Mucosa of rectum (tissue), 2 donors: Measurements from ENCODE around the gene PHKA2.

ENCODE experiments used
- H3K27ac ChIP-seq, 2 donors: one replicate each; pipeline ENCODE4 v1.7.0; 2013; ENCODE audit warnings: inconsistent platforms in 2 of 2, low read depth in 2 of 2, low read length in 2 of 2
- H3K27me3 ChIP-seq, 2 donors: one replicate each; pipeline ENCODE4 v1.7.0; 2013; ENCODE audit warnings: low read length in 2 of 2; ENCODE audit not compliant: control insufficient read depth in 2 of 2, insufficient read depth in 2 of 2
- H3K36me3 ChIP-seq, 2 donors: one replicate each; pipeline ENCODE4 v1.7.0; 2013; ENCODE audit warnings: low read length in 2 of 2; ENCODE audit not compliant: control insufficient read depth in 2 of 2, insufficient read depth in 2 of 2
- H3K4me1 ChIP-seq, 2 donors: one replicate each; pipeline ENCODE4 v1.7.0; 2013; ENCODE audit warnings: low read length in 2 of 2, mild to moderate bottlenecking in 1 of 2; ENCODE audit not compliant: control insufficient read depth in 2 of 2, insufficient read depth in 2 of 2
- H3K4me3 ChIP-seq, 2 donors: one replicate each; pipeline ENCODE4 v1.7.0; 2013; ENCODE audit warnings: low read length in 2 of 2
- H3K9ac ChIP-seq, 2 donors: one replicate each; pipeline ENCODE4 v1.7.0; 2013; ENCODE audit warnings: low read length in 2 of 2, low read depth in 1 of 2, mild to moderate bottlenecking in 1 of 2
- H3K9me3 ChIP-seq, 2 donors: one replicate each; pipeline ENCODE4 v1.7.0; 2013; ENCODE audit warnings: low read length in 2 of 2; ENCODE audit not compliant: control insufficient read depth in 2 of 2
- donor health status: healthy.
- donor health status: Normal muscosa, but diverticular disease.

The PHKA2 gene

DNA sequence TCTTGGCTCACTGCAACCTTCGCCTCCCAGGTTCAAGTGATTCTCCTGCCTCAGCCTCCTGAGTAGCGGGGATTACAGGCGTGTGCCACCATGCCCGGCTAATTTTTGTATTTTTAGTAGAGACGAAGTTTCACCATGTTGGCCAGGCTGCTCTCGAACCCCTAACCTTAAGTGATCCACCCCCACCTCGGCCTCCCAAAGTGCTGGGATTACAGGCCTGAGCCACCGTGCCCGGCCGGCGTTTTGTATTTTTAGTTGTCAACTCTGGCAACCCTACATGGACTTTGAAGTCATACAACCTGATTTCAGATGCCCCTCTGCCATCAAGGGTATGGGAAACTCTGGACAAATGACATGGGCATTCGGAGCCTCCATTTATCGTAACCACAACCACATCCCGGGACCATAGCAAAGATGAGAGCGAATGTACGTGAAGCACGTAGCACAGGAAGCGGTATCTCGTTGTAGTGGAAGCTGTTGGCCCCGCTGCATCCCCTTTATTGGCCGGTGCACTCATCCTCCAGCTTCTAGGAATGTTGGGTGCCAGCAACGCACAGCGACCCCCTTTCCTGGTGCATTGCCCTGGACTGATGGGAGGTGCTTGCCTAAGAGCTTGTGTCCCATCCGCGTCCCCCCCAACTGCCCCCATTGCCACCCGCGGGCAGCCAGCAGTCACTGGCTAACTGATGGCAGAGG, 109.2 kb downstream of the PHKA2 start:
- peaks cover 2 to 3% of the 10 kb centered on the region in 2 donors for H3K27me3 ChIP-seq
- H3K4me1 ChIP-seq: peaks cover 0 to 2% of the 10 kb centered on the region in 2 donors
- no peaks in the 10 kb centered on the region for H3K36me3 ChIP-seq
- H3K9ac ChIP-seq: no peak overlapping the region
- no peak overlapping the region for H3K27ac ChIP-seq
- no peaks in the 10 kb centered on the region for H3K9me3 ChIP-seq
- no peak overlapping the region for H3K4me3 ChIP-seq

DNA sequence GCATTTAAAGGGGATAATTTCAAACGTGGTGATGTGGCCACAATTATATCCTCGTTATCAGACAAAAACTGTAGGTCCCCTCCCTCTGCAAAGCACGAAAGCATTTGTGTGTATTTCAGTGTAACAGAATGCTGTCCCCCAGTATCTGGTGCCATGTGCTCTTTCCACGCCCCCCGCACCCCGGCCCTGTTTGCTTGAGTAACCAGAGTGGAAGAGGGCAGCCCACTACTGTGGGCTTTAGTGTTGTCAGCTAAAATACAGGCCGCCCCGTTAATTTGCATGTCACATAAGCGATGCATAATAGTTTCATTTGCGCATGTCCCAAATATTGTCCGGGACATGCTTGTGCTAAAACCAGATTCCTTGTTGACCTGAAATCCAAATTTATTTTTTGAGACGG, 110.1 kb downstream of the PHKA2 start:
- Histone ChIP-seq H3K27ac (no peak overlapping the region), H3K36me3 (no peaks in the 10 kb centered on the region), H3K4me1 (peaks cover 0 to 2% of the 10 kb centered on the region in 2 donors), H3K9ac (no peak overlapping the region), H3K27me3 (peaks cover 2 to 3% of the 10 kb centered on the region in 2 donors), H3K9me3 (no peaks in the 10 kb centered on the region), H3K4me3 (no peak overlapping the region)

DNA sequence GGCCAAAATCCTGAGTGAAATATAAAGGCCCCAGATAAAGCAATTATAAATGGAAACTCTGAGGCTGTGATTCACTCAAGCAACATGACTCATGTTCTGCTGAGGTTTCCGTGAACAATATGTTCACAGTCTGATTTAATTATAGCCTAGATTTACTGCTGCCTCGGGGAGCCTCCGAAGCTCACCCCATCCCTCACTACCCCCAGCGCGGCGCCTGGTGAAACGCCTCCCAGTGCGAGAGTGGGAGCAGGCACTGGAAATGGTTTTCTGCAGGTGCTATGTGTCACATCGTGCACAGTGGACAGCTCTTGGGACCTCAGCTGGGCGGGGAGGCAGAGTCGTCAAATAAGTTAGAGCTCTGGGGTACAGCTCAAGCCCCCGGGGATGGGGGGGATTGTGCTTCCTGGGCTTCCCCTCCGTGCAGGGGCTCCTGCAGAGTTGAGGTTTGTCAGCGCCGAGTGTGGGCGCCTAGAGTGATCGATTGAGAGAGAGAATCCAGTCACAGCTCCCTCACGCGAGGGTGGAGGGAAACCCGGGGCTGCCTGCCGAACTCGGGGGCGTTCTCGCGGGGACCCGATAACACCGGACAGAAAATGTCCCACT, 110.6 kb downstream of the PHKA2 start:
- Histone ChIP-seq H3K4me1 (peaks cover 0 to 2% of the 10 kb centered on the region in 2 donors), H3K27ac (no peak overlapping the region), H3K36me3 (no peaks in the 10 kb centered on the region), H3K9ac (no peak overlapping the region), H3K27me3 (peaks cover 0 to 2% of the 10 kb centered on the region in 2 donors), H3K4me3 (no peak overlapping the region), H3K9me3 (no peaks in the 10 kb centered on the region)

DNA sequence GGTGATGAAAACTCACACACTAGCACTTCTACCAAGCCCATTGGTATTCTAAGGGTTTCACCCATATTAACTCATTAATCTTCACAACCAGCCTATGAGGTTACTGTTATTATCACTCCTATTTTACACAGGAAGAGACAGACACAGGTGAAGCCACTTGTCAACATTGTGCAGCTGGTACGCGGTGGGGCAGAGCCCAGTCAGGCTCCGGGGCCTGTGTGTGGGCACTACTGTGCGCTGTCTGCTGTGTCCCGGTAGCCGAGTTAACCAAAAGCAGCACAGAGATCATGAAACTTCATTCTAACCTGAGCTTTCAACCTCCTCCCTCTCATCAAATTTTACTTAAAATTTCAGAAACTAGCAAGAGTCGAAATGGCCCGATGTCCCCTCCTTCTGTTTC, 111.3 kb downstream of the PHKA2 start:
- no peak overlapping the region for H3K4me3 ChIP-seq
- peaks cover 0 to 2% of the 10 kb centered on the region in 2 donors for H3K27me3 ChIP-seq
- H3K9me3 ChIP-seq: no peaks in the 10 kb centered on the region
- no peak overlapping the region for H3K9ac ChIP-seq
- no peak overlapping the region for H3K27ac ChIP-seq
- H3K36me3 ChIP-seq: no peaks in the 10 kb centered on the region
- peaks cover 0 to 2% of the 10 kb centered on the region in 2 donors for H3K4me1 ChIP-seq

DNA sequence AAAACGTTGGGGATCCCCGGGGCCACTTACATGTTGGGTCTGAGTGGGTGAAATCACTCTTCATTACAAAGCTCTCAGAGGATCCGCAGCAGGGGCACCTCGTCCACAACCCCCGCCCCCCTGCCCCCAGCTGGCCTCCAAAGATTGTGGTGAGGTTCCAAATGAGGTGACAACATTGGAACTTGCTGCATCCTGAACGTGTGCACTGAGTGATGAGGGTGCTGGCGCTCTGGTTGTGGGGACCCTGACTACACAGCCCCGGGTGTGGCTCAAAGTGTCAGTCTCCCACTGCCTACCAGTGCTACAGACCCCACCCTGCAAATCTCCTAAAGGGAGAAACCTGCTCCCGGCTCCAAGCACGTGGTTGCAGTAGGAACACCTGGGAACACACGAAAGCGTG, 111.9 kb downstream of the PHKA2 start:
- Histone ChIP-seq H3K9ac (no peak overlapping the region), H3K4me1 (no peaks in the 10 kb centered on the region), H3K27ac (no peak overlapping the region), H3K4me3 (no peak overlapping the region), H3K27me3 (peaks cover 0 to 2% of the 10 kb centered on the region in 2 donors), H3K36me3 (no peaks in the 10 kb centered on the region), H3K9me3 (no peaks in the 10 kb centered on the region)

DNA sequence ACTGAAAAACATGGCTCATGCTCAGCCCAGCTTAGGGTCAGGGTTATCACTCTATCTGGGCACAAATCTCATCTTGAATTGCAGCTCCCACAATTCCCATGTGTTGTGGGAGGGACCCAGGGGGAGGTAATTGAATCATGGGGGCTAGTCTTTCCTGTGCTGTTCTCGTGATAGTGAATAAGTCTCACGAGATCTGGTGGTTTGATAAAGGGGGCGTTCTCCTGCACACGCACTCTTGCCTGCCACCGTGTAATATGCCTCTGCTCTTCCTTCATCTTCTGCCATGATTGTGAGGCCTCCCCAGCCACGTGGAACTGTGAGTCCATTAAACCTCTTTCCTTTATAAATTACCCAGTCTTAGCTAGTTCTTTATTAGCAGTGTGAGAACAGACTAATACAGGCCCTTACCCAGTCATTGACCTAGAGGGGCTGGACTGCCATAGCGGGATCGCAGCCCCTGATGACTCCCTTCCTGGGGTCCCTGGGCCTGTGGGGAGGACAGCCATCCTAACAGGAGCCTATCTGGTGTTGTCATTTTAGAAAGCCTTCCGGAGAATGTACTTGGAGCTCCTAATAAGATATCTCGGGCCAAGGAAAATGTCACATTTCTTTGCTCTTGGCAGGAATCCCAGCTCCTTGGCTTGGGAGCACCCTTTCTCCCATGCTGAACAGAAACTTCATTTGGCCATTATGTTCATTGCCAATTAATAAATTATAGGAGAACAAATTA, 112.6 kb downstream of the PHKA2 start:
- H3K9me3 ChIP-seq: no peaks in the 10 kb centered on the region
- no peak overlapping the region for H3K9ac ChIP-seq
- H3K4me3 ChIP-seq: no peak overlapping the region
- H3K27me3 ChIP-seq: peaks cover 0 to 2% of the 10 kb centered on the region in 2 donors
- no peaks in the 10 kb centered on the region for H3K36me3 ChIP-seq
- H3K27ac ChIP-seq: no peak overlapping the region
- H3K4me1 ChIP-seq: no peaks in the 10 kb centered on the region

DNA sequence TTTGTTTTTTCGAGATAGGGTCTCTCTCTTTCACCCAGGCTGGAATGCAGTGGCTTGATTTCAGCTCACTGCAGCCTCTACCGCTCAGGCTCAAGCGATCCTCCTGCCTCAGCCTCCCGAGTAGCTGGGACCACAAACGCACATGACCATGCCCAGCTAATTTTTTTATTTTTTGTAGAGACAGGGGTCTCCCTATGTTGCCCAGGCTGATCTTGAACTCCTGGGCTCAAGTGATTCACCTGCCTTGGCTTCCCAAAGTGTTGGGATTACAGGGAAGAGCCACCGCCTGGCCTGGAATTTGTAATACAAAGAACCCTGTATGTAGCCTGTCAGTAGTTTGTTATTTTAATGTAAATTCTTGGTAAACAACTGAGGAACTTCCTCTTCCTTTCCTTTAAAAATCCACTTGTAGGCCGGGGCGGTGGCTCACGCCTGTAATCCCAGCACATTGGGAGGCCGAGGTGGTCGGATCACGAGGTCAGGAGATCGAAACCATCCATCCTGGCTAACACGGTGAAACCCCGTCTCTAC, 119.5 kb downstream of the PHKA2 start:
- no peaks in the 10 kb centered on the region for H3K9me3 ChIP-seq
- no peaks in the 10 kb centered on the region for H3K27me3 ChIP-seq
- H3K27ac ChIP-seq: no peak overlapping the region
- H3K9ac ChIP-seq: no peak overlapping the region
- no peak overlapping the region for H3K4me3 ChIP-seq
- H3K4me1 ChIP-seq: no peaks in the 10 kb centered on the region
- no peaks in the 10 kb centered on the region for H3K36me3 ChIP-seq

DNA sequence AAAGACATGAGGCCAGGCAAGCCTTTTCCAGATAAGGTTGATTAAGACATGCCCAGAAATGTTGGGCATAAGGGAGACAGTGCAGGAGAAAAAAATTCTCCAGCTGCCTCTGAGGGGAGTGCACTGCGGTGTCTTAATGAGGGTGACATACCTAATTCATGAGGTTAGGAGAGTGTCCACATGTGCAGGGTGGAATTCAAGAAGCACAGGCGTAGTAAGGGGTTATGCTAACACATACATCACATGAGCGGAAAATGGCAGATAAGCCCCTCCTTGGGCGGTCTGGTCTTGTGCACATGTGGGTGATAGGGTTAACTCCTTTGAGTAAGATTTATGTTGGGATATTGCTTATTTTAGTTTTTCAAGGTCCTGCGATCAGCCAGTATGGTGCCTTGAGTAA, 122.4 kb downstream of the PHKA2 start:
- Histone ChIP-seq H3K4me1 (no peaks in the 10 kb centered on the region), H3K36me3 (no peaks in the 10 kb centered on the region), H3K4me3 (no peak overlapping the region), H3K9me3 (no peaks in the 10 kb centered on the region), H3K27ac (no peak overlapping the region), H3K27me3 (no peaks in the 10 kb centered on the region), H3K9ac (no peak overlapping the region)

DNA sequence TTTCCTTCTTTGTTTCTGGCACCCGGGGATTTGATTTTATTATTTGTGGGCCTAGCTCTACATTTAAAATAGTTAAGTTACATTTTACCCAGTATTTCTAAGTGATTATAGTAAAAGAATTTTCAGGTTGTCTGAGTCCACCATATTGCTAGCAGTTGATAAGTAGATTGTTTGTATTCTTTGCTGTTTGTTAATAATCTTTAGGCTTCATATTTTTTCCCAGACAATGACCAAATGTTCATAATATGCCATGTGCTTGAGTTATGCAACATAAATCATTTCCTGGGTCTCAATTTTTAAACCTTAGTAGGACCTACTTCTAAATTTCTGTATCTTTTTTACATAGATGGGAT, 127.3 kb downstream of the PHKA2 start:
- no peak overlapping the region for H3K27ac ChIP-seq
- H3K9ac ChIP-seq: no peak overlapping the region
- H3K4me3 ChIP-seq: no peak overlapping the region
- no peaks in the 10 kb centered on the region for H3K9me3 ChIP-seq
- no peaks in the 10 kb centered on the region for H3K27me3 ChIP-seq
- H3K36me3 ChIP-seq: no peaks in the 10 kb centered on the region
- no peaks in the 10 kb centered on the region for H3K4me1 ChIP-seq

DNA sequence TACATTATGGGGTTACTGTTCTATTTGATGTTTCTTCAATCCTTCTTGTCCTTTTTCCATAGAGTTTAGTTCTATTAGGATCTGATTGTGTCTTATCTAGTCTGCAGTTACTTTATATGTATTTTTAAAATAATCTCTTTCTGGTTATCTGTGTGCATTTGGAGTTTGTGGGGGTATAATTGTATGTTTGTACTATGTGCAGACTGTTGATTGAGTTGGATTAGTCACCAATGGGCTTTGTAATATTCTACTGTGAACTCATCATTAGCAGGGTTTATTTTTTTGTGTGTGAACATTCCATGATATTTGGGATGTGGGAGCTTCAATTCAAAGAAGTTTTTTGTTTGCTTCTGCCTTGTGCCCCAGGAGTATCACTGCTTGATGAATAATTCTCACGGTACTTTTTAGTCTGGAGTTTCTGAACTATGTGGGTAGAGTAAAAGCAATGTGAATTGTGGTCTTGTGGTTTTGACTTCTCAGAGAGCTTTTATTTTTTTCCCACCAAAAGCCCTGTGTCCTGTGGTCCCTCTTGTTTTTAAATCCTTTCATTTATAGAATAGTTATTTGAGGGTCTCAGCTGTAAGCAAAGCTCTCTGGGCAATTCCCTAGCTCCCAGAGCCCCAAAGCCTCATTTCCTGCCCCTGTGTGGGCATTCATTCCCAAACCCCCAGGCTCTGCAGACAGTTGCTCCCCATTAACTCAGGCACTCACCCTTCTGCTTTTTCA, 127.8 kb downstream of the PHKA2 start:
- H3K9me3 ChIP-seq: no peaks in the 10 kb centered on the region
- H3K27me3 ChIP-seq: no peaks in the 10 kb centered on the region
- H3K27ac ChIP-seq: no peak overlapping the region
- no peaks in the 10 kb centered on the region for H3K36me3 ChIP-seq
- H3K9ac ChIP-seq: no peak overlapping the region
- H3K4me3 ChIP-seq: no peak overlapping the region
- no peaks in the 10 kb centered on the region for H3K4me1 ChIP-seq
